GM23338 (cell line): ENCODE data around the gene UNKL. TPM values are rescaled to one million over a fixed set of nuclear protein-coding genes. Genes with fewer than 3 reads are reported as not detected.

Experiments
- ATAC-seq: fragments of 200-7000 bp; cut with Tn5 transposase; 3 replicates; pipeline ENCODE4 v1.9.1; 2020
- DNase-seq: peaks from one replicate; pipeline ENCODE4 v3.0.0-alpha.2; 2015; ENCODE audit warnings: low spot score
- H2AFZ ChIP-seq: fragments of 200-600 bp; sonication (generic); 2 replicates; pipeline ENCODE4 v1.8.0; 2016; ENCODE audit warnings: antibody characterized with exemption, mild to moderate bottlenecking, moderate library complexity
- H3F3A ChIP-seq: fragments of 200-600 bp; sonication (generic); replicated peaks from 2 replicates; pipeline ENCODE4 v1.8.0; 2017; ENCODE audit warnings: antibody characterized with exemption, mixed run types, low read depth
- H3K27ac ChIP-seq: fragments of 200-600 bp; sonication (generic); 2 replicates; pipeline ENCODE4 v1.6.1; 2016; ENCODE audit warnings: low read depth
- H3K27me3 ChIP-seq: fragments of 200-600 bp; sonication (generic); 2 replicates; pipeline ENCODE4 v1.8.0; 2016; ENCODE audit warnings: mild to moderate bottlenecking, mixed run types, moderate library complexity; ENCODE audit not compliant: insufficient read depth
- H3K36me3 ChIP-seq: fragments of 200-600 bp; sonication (generic); 2 replicates; pipeline ENCODE4 v1.8.0; 2016; ENCODE audit warnings: mild to moderate bottlenecking; ENCODE audit not compliant: insufficient read depth
- H3K4me1 ChIP-seq: fragments of 200-600 bp; sonication (generic); 2 replicates; pipeline ENCODE4 v1.8.0; 2016; ENCODE audit warnings: mild to moderate bottlenecking, moderate library complexity; ENCODE audit not compliant: insufficient read depth
- H3K4me2 ChIP-seq: fragments of 200-600 bp; sonication (generic); 2 replicates; pipeline ENCODE4 v1.7.1; 2017; ENCODE audit warnings: mixed run types
- H3K4me3 ChIP-seq: fragments of 200-600 bp; sonication (generic); 2 replicates; pipeline ENCODE4 v1.6.1; 2016; ENCODE audit warnings: mixed run types
- H3K79me2 ChIP-seq: fragments of 200-600 bp; sonication (generic); replicated peaks from 2 replicates; pipeline ENCODE4 v1.8.0; 2017; ENCODE audit warnings: mild to moderate bottlenecking; ENCODE audit not compliant: insufficient read depth
- H3K9me2 ChIP-seq: fragments of 200-600 bp; sonication (generic); 2 replicates; pipeline ENCODE4 v1.8.0; 2017; ENCODE audit not compliant: insufficient read depth
- H4K20me1 ChIP-seq: fragments of 200-600 bp; sonication (generic); replicated peaks from 2 replicates; pipeline ENCODE4 v1.8.0; 2017; ENCODE audit warnings: mild to moderate bottlenecking; ENCODE audit not compliant: insufficient read depth
- H3K27ac Mint-ChIP-seq: 2 replicates; pipeline ENCODE4 v1.8.0; 2020; ENCODE audit warnings: inconsistent platforms, mild to moderate bottlenecking, moderate library complexity, mixed read lengths
- H3K27me3 Mint-ChIP-seq: 3 replicates; pipeline ENCODE4 v1.8.0; 2022; ENCODE audit warnings: low read depth, mild to moderate bottlenecking, moderate library complexity, mixed read lengths, inconsistent platforms; ENCODE audit not compliant: insufficient read depth, poor library complexity
- H3K36me3 Mint-ChIP-seq: 3 replicates; pipeline ENCODE4 v1.8.0; 2021; ENCODE audit warnings: low read depth, mild to moderate bottlenecking, inconsistent platforms, moderate library complexity, mixed read lengths
- H3K4me1 Mint-ChIP-seq: 3 replicates; pipeline ENCODE4 v1.8.0; 2020; ENCODE audit warnings: mild to moderate bottlenecking, inconsistent platforms, mixed read lengths
- H3K4me3 Mint-ChIP-seq: 3 replicates; pipeline ENCODE4 v1.8.0; 2021; ENCODE audit warnings: moderate library complexity, mild to moderate bottlenecking, inconsistent platforms, mixed read lengths
- H3K9me3 Mint-ChIP-seq: 3 replicates; pipeline ENCODE4 v1.8.0; 2020; ENCODE audit warnings: moderate library complexity, mild to moderate bottlenecking, inconsistent platforms, mixed read lengths
- CREB1 ChIP-seq: fragments of 250-450 bp; sonication (Bioruptor Pico); IDR thresholded peaks from 2 replicates; pipeline ENCODE4 v1.5.0; 2020; ENCODE audit warnings: low read depth, mild to moderate bottlenecking, moderate library complexity
- EZH2 ChIP-seq: fragments of 200-600 bp; sonication (generic); IDR thresholded peaks from one replicate; pipeline ENCODE4 v1.8.0; 2017; ENCODE audit warnings: antibody characterized with exemption, mild to moderate bottlenecking, low read depth; ENCODE audit not compliant: unreplicated experiment
- EZH2phosphoT487 ChIP-seq: fragments of 200-600 bp; sonication (generic); IDR thresholded peaks from one replicate; pipeline ENCODE4 v1.8.1; 2018; ENCODE audit warnings: antibody characterized with exemption; ENCODE audit not compliant: unreplicated experiment
- JUNB ChIP-seq: IDR thresholded peaks from one replicate; pipeline ENCODE4 v1.6.1; 2016; ENCODE audit warnings: antibody characterized with exemption; ENCODE audit not compliant: unreplicated experiment
- NANOG ChIP-seq: IDR thresholded peaks from 2 replicates; pipeline ENCODE4 v1.6.1; 2016; ENCODE audit warnings: antibody characterized with exemption, borderline replicate concordance
- POLR2AphosphoS5 ChIP-seq: IDR thresholded peaks from 2 replicates; pipeline ENCODE4 v1.6.1; 2016; ENCODE audit warnings: antibody characterized with exemption, low read depth
- STAT1 ChIP-seq: IDR thresholded peaks from one replicate; pipeline ENCODE4 v1.6.1; 2016; ENCODE audit warnings: antibody characterized with exemption; ENCODE audit not compliant: unreplicated experiment
- ZNF114 ChIP-seq: fragments of 250-450 bp; sonication (Bioruptor Pico); IDR thresholded peaks from 2 replicates; pipeline ENCODE4 v1.5.0; 2020; ENCODE audit warnings: mild to moderate bottlenecking, moderate library complexity
- ZNF331 ChIP-seq: fragments of 250-450 bp; sonication (Bioruptor Pico); IDR thresholded peaks from 2 replicates; pipeline ENCODE4 v1.5.0; 2020; ENCODE audit warnings: low read depth, mild to moderate bottlenecking, moderate library complexity
- polyA plus RNA-seq: library from polyadenylated mRNA; unstranded; fragments of >200 nt; fragmentation: Nextera tagmentation; extraction: Ambion mirVana; gene quantifications from 2 replicates; pipeline ENCODE4 v1.2.1, GENCODE V29; 2016
- total RNA-seq: library from RNA; depleted of rRNA; stranded (reverse); fragments of >200 nt; shearing (Covaris generic); gene quantifications from 2 replicates; pipeline ENCODE4 v1.2.3, GENCODE V29; 2014
- TF ChIP-seq, protein P1 (sequence below): IDR thresholded peaks from 2 replicates; pipeline ENCODE4 v1.6.1; 2016; ENCODE audit warnings: antibody characterized with exemption
- TF ChIP-seq, protein P2 (sequence below): IDR thresholded peaks from one replicate; pipeline ENCODE4 v1.6.1; 2018; ENCODE audit warnings: antibody characterized with exemption; ENCODE audit not compliant: unreplicated experiment
- TF ChIP-seq, protein P3 (sequence below), 2 experiments: fragments of 200-600 bp in 1 of 2; sonication (generic) in 1 of 2; conservative IDR thresholded peaks; 2 replicates each; pipeline versions ENCODE4 v1.5.1 to v1.6.1; 2016 to 2017; ENCODE audit warnings: antibody characterized with exemption in 2 of 2, low read depth in 2 of 2, mild to moderate bottlenecking in 2 of 2, moderate library complexity in 1 of 2
- TF ChIP-seq, protein P4 (sequence below): fragments of 250-450 bp; sonication (Bioruptor Pico); IDR thresholded peaks from 2 replicates; pipeline ENCODE4 v1.5.0; 2020; ENCODE audit warnings: mild to moderate bottlenecking, moderate library complexity

The UNKL gene
- total and polyA plus RNA-seq, 2 experiments from 2014 or later, result 16.7 to 28.7 TPM

DNA sequence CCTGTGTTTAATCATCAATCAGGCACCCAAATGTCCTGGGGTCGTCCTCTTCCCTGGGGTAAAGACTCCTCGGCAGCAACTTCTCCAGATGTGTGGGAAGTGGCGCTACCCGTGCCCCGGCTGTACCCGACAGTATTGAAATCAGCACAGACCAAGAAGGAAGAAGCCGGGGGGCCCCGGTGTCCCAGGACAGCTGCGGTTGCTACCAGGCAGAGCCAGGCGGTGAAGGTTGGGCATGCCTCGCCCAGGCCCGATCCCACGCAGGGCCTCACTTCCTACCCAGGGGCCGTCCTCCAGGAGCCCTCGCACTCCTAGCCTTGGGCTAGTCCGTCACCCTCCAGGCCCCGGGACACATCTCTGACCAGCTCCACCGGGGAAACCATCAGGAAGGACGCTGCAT lies 38.8 kb upstream of the UNKL start:
- Histone ChIP-seq H3K27me3 (no peaks in the 10 kb centered on the region), H3K36me3 (no peaks in the 10 kb centered on the region), H4K20me1 (no peaks in the 10 kb centered on the region), H3K4me1 (no peaks in the 10 kb centered on the region), H3K9me2 (no peaks in the 10 kb centered on the region), H3K4me2 (no peak overlapping the region), H3F3A (no peaks in the 10 kb centered on the region), H3K79me2 (no peaks in the 10 kb centered on the region), H3K4me3 (no peak overlapping the region), H3K27ac (no peak overlapping the region), H2AFZ (no peak overlapping the region)
- Mint-ChIP-seq H3K36me3 (peaks cover 12% of the 10 kb centered on the region), H3K27me3 (peaks cover 9% of the 10 kb centered on the region), H3K9me3 (no peaks in the 10 kb centered on the region), H3K27ac (no peak overlapping the region), H3K4me3 (no peak overlapping the region), H3K4me1 (no peaks in the 10 kb centered on the region)
- no peak for DNase-seq
- TF ChIP-seq JUNB, result no peak
- TF ChIP-seq, protein P1, sequence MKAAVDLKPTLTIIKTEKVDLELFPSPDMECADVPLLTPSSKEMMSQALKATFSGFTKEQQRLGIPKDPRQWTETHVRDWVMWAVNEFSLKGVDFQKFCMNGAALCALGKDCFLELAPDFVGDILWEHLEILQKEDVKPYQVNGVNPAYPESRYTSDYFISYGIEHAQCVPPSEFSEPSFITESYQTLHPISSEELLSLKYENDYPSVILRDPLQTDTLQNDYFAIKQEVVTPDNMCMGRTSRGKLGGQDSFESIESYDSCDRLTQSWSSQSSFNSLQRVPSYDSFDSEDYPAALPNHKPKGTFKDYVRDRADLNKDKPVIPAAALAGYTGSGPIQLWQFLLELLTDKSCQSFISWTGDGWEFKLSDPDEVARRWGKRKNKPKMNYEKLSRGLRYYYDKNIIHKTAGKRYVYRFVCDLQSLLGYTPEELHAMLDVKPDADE, result no peak
- TF ChIP-seq POLR2AphosphoS5, result no peak
- no peak for TF ChIP-seq ZNF114
- no peak for TF ChIP-seq EZH2phosphoT487
- TF ChIP-seq, protein P2, sequence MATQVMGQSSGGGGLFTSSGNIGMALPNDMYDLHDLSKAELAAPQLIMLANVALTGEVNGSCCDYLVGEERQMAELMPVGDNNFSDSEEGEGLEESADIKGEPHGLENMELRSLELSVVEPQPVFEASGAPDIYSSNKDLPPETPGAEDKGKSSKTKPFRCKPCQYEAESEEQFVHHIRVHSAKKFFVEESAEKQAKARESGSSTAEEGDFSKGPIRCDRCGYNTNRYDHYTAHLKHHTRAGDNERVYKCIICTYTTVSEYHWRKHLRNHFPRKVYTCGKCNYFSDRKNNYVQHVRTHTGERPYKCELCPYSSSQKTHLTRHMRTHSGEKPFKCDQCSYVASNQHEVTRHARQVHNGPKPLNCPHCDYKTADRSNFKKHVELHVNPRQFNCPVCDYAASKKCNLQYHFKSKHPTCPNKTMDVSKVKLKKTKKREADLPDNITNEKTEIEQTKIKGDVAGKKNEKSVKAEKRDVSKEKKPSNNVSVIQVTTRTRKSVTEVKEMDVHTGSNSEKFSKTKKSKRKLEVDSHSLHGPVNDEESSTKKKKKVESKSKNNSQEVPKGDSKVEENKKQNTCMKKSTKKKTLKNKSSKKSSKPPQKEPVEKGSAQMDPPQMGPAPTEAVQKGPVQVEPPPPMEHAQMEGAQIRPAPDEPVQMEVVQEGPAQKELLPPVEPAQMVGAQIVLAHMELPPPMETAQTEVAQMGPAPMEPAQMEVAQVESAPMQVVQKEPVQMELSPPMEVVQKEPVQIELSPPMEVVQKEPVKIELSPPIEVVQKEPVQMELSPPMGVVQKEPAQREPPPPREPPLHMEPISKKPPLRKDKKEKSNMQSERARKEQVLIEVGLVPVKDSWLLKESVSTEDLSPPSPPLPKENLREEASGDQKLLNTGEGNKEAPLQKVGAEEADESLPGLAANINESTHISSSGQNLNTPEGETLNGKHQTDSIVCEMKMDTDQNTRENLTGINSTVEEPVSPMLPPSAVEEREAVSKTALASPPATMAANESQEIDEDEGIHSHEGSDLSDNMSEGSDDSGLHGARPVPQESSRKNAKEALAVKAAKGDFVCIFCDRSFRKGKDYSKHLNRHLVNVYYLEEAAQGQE, result no peak
- TF ChIP-seq STAT1, result no peak
- no peak for TF ChIP-seq NANOG
- TF ChIP-seq, protein P3, sequence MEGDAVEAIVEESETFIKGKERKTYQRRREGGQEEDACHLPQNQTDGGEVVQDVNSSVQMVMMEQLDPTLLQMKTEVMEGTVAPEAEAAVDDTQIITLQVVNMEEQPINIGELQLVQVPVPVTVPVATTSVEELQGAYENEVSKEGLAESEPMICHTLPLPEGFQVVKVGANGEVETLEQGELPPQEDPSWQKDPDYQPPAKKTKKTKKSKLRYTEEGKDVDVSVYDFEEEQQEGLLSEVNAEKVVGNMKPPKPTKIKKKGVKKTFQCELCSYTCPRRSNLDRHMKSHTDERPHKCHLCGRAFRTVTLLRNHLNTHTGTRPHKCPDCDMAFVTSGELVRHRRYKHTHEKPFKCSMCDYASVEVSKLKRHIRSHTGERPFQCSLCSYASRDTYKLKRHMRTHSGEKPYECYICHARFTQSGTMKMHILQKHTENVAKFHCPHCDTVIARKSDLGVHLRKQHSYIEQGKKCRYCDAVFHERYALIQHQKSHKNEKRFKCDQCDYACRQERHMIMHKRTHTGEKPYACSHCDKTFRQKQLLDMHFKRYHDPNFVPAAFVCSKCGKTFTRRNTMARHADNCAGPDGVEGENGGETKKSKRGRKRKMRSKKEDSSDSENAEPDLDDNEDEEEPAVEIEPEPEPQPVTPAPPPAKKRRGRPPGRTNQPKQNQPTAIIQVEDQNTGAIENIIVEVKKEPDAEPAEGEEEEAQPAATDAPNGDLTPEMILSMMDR (conservative IDR thresholded peaks at IDR 0.05; ENCODE audit: low read depth in 2 of 2), result no peak
- TF ChIP-seq, protein P4, sequence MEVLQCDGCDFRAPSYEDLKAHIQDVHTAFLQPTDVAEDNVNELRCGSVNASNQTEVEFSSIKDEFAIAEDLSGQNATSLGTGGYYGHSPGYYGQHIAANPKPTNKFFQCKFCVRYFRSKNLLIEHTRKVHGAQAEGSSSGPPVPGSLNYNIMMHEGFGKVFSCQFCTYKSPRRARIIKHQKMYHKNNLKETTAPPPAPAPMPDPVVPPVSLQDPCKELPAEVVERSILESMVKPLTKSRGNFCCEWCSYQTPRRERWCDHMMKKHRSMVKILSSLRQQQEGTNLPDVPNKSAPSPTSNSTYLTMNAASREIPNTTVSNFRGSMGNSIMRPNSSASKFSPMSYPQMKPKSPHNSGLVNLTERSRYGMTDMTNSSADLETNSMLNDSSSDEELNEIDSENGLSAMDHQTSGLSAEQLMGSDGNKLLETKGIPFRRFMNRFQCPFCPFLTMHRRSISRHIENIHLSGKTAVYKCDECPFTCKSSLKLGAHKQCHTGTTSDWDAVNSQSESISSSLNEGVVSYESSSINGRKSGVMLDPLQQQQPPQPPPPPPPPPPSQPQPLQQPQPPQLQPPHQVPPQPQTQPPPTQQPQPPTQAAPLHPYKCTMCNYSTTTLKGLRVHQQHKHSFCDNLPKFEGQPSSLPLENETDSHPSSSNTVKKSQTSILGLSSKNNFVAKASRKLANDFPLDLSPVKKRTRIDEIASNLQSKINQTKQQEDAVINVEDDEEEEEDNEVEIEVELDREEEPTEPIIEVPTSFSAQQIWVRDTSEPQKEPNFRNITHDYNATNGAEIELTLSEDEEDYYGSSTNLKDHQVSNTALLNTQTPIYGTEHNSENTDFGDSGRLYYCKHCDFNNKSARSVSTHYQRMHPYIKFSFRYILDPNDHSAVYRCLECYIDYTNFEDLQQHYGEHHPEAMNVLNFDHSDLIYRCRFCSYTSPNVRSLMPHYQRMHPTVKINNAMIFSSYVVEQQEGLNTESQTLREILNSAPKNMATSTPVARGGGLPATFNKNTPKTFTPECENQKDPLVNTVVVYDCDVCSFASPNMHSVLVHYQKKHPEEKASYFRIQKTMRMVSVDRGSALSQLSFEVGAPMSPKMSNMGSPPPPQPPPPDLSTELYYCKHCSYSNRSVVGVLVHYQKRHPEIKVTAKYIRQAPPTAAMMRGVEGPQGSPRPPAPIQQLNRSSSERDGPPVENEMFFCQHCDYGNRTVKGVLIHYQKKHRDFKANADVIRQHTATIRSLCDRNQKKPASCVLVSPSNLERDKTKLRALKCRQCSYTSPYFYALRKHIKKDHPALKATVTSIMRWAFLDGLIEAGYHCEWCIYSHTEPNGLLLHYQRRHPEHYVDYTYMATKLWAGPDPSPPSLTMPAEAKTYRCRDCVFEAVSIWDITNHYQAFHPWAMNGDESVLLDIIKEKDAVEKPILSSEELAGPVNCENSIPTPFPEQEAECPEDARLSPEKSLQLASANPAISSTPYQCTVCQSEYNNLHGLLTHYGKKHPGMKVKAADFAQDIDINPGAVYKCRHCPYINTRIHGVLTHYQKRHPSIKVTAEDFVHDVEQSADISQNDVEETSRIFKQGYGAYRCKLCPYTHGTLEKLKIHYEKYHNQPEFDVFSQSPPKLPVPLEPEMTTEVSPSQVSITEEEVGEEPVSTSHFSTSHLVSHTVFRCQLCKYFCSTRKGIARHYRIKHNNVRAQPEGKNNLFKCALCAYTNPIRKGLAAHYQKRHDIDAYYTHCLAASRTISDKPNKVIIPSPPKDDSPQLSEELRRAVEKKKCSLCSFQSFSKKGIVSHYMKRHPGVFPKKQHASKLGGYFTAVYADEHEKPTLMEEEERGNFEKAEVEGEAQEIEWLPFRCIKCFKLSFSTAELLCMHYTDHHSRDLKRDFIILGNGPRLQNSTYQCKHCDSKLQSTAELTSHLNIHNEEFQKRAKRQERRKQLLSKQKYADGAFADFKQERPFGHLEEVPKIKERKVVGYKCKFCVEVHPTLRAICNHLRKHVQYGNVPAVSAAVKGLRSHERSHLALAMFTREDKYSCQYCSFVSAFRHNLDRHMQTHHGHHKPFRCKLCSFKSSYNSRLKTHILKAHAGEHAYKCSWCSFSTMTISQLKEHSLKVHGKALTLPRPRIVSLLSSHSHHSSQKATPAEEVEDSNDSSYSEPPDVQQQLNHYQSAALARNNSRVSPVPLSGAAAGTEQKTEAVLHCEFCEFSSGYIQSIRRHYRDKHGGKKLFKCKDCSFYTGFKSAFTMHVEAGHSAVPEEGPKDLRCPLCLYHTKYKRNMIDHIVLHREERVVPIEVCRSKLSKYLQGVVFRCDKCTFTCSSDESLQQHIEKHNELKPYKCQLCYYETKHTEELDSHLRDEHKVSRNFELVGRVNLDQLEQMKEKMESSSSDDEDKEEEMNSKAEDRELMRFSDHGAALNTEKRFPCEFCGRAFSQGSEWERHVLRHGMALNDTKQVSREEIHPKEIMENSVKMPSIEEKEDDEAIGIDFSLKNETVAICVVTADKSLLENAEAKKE (CRISPR knock-in tag), result no peak
- no peak for TF ChIP-seq ZNF331
- TF ChIP-seq CREB1 (CRISPR knock-in tag), result no peak
- TF ChIP-seq EZH2, result no peak
- ATAC-seq, result no peak
